ENCODE data around the gene NTNG1.

DNA sequence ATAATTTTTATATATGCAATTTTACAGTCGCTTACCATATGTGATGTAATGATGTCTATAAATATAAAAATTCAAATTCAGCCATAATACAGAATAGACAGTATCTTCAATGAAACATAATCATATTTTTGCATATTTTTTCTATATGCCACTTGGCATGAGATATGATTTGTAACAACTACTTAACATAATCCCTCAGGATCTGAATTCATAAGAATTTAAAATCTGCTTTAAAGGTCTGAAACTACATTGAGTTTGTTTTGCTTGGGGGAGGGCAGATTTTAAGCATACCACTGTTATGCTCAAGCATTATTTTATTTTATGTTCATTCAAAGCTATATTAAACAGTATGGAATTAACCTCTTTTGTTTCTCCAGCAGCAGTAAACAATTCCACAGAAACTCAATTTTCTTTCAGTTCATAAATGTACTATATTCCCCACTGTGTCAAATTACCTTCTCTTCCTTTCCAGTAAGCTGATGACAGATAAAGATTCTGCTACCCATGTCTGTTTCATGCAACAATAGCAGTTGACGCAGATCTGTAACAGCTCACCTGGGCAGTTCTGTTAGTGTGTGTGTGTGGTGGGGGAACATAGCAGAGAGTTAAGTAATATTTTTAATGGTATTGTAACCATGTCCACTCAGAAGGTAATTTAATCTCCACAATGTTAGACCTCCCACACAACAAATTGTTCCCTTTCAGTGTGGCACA is 224.8 kb downstream of the NTNG1 start:
- TF ChIP-seq, protein P1, sequence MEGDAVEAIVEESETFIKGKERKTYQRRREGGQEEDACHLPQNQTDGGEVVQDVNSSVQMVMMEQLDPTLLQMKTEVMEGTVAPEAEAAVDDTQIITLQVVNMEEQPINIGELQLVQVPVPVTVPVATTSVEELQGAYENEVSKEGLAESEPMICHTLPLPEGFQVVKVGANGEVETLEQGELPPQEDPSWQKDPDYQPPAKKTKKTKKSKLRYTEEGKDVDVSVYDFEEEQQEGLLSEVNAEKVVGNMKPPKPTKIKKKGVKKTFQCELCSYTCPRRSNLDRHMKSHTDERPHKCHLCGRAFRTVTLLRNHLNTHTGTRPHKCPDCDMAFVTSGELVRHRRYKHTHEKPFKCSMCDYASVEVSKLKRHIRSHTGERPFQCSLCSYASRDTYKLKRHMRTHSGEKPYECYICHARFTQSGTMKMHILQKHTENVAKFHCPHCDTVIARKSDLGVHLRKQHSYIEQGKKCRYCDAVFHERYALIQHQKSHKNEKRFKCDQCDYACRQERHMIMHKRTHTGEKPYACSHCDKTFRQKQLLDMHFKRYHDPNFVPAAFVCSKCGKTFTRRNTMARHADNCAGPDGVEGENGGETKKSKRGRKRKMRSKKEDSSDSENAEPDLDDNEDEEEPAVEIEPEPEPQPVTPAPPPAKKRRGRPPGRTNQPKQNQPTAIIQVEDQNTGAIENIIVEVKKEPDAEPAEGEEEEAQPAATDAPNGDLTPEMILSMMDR (IDR thresholded peaks at IDR 0.05) = no peak
- no peak for TF ChIP-seq POLR2A (IDR thresholded peaks at IDR 0.05)

Measured in esophagus squamous epithelium (tissue), 4 donors.